MG63 (cell line): ENCODE data around the gene GSE1. TPM values are rescaled to one million over a fixed set of nuclear protein-coding genes. Genes with fewer than 3 reads are reported as not detected.

Source experiments
- DNase-seq: peaks from one replicate; pipeline ENCODE4 v3.0.0-alpha.2; 2020
- H3K27me3 ChIP-seq: fragments of 250-450 bp; sonication (Bioruptor Pico); 2 replicates; pipeline ENCODE4 v1.5.1; 2020; ENCODE audit warnings: mild to moderate bottlenecking, moderate library complexity
- H3K36me3 ChIP-seq: fragments of 250-450 bp; sonication (Bioruptor Pico); 2 replicates; pipeline ENCODE4 v1.5.1; 2020; ENCODE audit warnings: mild to moderate bottlenecking, moderate library complexity
- H3K4me3 ChIP-seq: fragments of 250-450 bp; sonication (Bioruptor Pico); 2 replicates; pipeline ENCODE4 v1.5.1; 2020; ENCODE audit warnings: mild to moderate bottlenecking, moderate library complexity
- H3K9me3 ChIP-seq: fragments of 250-450 bp; sonication (Bioruptor Pico); 2 replicates; pipeline ENCODE4 v1.5.1; 2020; ENCODE audit warnings: mild to moderate bottlenecking, moderate library complexity
- total RNA-seq: library from RNA; depleted of rRNA; stranded (reverse); fragments of >200 nt; shearing (Covaris generic); gene quantifications from 2 replicates; pipeline ENCODE4 v1.2.3, GENCODE V29; 2014; ENCODE audit warnings: low replicate concordance

GSE1 gene
- total RNA-seq, 1 experiment from 2014 or later = 19.1 TPM

DNA sequence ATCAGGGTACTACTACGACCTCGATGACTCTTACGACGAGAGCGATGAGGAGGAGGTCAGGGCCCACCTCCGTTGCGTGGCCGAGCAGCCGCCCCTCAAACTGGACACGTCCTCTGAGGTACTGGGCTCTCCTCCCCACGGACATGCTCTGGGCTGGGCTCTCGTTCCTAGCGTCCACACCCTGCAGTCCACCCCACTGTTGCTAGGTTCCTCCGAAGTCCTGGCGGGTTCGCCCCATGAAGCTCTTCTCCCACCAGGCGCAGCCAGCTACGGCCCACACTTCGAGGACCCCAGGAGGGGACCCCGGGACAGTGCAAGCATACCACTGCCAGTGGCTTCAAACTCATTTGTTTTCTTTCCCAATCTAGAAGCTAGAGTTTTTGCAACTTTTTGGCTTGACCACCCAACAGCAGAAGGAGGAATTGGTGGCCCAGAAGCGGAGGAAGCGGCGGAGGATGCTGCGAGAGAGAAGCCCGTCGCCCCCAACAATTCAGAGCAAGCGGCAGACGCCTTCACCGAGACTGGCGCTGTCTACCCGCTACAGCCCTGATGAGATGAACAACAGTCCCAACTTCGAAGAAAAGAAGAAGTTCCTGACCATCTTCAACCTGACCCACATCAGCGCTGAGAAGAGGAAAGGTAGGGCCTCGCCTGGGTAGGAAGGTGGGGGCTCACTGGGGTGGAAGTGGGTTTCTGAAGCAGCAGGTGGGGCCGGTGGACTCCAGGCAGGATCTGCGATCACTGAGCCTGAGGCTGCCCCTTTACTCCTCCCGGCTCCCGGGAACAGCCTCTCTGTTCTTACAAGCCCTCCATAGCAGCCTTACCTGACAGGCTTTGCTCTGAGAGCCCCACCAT lies 50.1 kb downstream of the GSE1 start:
- no peaks in the 10 kb centered on the region for H3K27me3 ChIP-seq
- H3K9me3 ChIP-seq = no peaks in the 10 kb centered on the region
- H3K36me3 ChIP-seq = peaks cover 27% of the 10 kb centered on the region
- DNase-seq = no peak
- H3K4me3 ChIP-seq = no peak overlapping the region

DNA sequence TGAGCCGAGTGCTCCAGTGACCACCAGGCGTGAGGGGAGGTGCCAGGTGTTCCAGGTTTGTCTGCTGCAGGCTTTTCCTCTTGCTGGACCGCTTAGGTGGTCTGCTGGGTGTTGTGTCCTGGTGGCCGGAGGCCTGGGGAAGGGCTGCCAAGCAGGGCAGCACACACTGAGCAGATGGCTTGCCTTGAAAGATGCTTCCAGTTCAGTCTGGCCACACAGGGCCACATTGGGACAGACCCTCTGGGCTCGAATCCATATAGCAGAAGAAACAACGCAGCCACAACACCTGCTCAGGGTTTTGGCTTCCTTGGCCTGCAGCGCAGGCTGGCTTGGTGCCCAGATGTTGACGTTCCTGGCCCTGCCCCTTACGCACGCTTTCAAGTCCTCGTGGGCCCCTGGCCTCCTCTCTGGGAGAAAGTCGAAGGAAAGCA lies 50.8 kb downstream of the GSE1 start:
- peaks cover 29% of the 10 kb centered on the region for H3K36me3 ChIP-seq
- H3K27me3 ChIP-seq = no peaks in the 10 kb centered on the region
- H3K9me3 ChIP-seq = no peaks in the 10 kb centered on the region
- DNase-seq = no peak
- no peak overlapping the region for H3K4me3 ChIP-seq

DNA sequence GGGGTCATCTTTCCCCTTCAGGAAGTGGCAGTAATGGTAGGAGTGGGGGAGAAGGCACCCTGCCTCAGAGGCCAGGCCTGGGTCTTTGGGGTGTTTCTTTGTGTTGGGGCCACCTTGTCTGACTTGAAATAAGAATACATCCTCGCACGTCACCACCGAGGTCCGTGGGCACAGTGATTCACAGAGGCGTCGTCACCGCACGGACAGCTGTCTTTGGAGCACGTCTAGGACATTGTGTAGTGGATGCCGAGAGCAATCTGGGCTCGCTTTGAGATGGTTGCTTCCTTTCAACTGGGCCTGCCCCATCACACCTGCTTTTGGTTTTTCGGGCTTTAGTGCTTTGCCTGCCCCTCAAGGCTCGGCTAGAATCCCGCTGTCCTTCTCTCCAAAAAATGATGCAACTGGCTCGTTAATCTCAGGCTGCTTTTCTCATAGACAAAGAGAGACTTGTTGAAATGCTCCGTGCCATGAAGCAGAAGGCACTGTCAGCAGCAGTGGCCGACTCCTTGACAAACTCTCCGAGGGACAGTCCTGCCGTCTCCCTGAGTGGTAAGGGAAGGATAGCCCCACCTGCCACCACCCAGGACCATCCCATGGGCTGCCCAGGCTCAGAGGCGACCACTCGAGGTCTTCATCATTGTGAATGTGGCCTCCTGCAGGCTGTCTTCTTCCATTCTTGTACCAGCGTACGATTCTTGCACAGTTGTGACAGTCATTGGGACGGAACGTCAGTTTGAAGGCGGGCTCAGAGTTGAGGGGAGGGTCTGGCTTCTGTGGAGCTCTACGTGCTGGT lies 51.7 kb downstream of the GSE1 start:
- Histone ChIP-seq H3K9me3 (no peaks in the 10 kb centered on the region), H3K27me3 (no peaks in the 10 kb centered on the region), H3K4me3 (no peak overlapping the region), H3K36me3 (peaks cover 27% of the 10 kb centered on the region)
- no peak for DNase-seq

DNA sequence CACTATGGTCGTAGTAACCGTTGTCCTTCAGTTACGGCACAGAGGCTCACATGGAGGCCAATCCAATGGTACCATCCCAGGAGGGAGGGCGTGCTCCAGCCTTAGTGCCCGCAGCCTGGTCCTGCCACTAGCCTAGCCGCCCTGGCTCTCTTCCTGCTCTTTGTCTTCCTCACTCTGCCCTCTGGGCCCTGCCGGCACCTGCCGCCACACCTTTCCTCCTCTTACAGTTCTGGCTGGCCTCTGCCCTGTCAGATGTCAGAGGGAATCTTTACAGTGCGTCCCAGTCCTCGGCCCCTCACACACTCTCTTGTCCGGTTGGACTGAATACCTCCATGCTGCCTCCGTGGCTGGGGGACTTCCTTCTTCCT lies 52.2 kb downstream of the GSE1 start:
- no peak for DNase-seq
- H3K27me3 ChIP-seq = no peaks in the 10 kb centered on the region
- H3K4me3 ChIP-seq = no peak overlapping the region
- peaks cover 28% of the 10 kb centered on the region for H3K36me3 ChIP-seq
- no peaks in the 10 kb centered on the region for H3K9me3 ChIP-seq

DNA sequence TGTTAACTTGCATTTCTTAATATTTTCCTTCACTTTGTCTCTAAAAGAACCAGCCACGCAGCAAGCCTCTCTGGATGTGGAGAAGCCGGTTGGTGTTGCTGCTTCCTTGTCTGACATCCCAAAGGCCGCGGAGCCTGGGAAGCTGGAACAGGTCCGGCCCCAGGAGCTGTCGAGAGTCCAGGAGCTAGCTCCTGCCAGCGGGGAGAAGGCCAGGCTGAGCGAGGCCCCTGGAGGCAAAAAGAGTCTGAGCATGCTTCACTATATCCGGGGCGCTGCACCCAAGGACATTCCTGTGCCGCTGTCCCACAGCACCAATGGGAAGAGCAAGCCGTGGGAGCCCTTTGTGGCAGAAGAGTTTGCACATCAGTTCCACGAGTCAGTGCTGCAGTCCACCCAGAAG lies 52.8 kb downstream of the GSE1 start:
- H3K27me3 ChIP-seq = no peaks in the 10 kb centered on the region
- H3K36me3 ChIP-seq = peaks cover 34% of the 10 kb centered on the region
- no peak overlapping the region for H3K4me3 ChIP-seq
- no peak for DNase-seq
- no peaks in the 10 kb centered on the region for H3K9me3 ChIP-seq

DNA sequence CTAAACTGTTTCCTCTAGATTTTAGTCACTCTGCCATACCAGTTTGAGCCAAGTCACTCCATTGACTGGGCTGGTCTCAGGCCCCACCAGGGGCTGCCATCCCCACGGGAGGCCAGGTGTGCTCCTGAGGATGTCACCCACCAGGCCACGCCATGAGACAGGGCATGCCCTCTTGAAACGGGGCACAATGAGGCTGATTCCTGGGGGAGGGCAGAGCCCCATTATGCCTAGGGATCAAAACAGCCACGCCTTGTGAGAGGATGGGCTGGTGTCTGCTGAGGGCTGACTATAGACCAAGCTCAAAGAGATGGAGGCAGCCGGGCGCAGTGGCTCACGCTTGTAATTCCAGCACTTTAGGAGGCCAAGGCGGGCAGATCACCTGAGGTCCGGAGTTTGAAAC lies 54.1 kb downstream of the GSE1 start:
- H3K27me3 ChIP-seq = no peaks in the 10 kb centered on the region
- no peak for DNase-seq
- H3K9me3 ChIP-seq = no peaks in the 10 kb centered on the region
- H3K36me3 ChIP-seq = peaks cover 41% of the 10 kb centered on the region
- no peak overlapping the region for H3K4me3 ChIP-seq

DNA sequence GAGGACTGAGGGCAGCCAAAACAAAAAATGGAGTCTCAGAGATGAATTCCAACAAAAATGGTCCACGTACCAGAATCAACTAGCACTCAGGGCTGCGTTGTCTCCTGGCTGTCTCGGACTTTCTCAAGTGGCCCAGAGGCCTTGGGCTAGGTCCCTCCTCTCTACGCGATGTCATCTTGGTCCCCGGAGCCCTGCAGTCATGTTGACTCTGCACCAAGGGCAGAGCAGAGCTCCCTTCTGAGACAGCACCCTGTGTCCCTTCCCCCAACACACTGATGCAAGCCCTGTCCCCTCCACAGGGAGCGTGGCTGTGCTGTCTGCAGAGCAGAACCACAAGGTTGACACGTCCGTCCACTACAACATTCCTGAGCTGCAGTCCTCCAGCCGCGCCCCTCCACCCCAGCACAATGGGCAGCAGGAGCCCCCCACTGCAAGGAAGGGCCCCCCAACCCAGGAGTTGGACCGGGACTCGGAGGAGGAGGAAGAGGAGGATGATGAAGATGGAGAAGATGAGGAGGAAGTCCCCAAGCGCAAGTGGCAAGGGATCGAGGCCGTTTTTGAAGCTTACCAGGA lies 54.8 kb downstream of the GSE1 start:
- peaks cover 42% of the 10 kb centered on the region for H3K36me3 ChIP-seq
- DNase-seq = no peak
- no peak overlapping the region for H3K4me3 ChIP-seq
- no peaks in the 10 kb centered on the region for H3K9me3 ChIP-seq
- no peaks in the 10 kb centered on the region for H3K27me3 ChIP-seq

DNA sequence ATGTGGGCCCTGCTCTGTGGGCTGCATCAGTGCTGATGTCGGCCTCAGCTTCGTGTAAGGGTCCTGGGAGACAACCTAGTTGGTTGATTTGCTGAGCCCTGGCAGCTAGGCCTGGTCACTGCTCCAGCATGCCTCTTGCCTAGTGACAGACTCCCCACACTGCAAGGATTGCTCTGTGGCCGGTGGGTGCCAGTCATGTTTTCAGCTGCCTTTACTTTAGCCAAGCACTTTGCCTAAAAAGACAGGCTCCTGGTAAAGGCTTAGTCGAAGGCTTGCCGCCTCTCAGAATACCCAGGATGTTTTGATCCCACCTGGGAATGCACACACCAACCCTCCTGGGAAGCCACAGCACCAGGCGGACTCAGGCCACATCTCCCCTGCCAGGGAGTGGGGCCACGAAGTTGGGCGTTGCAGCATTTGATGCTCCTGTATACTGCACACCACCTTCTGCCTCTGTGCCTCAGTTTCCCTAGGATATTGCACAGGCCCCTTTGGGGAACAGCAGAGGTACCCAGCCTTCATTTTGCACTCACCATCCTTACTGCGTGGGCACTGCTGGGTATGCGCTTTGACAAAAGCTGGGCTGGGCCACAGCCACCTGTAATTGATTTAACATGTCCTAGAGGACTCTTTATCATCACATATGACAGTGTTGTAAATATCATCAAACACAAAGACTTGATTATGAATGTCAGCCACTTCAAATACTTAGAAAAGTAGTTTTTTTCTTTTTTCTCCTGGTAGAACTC lies 55.7 kb downstream of the GSE1 start:
- peaks cover 46% of the 10 kb centered on the region for H3K36me3 ChIP-seq

DNA sequence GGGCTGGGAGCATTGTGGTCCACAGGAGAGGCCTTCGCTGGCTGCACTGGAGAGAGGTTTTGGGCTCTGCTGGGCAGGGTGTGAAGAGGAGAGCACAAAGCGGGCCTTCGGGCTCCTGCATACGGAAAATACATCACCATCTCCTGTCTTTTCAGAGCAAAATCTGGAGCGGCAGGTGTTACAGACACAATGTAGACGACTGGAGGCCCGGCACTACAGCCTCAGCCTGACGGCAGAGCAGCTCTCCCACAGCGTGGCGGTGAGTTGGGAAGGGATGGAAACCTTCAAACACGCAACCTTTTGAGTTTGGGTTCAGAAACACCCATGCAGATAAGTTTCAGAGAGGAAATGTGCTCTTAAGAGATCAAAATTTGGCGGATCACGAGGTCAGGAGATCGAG lies 57.7 kb downstream of the GSE1 start:
- Histone ChIP-seq H3K9me3 (no peaks in the 10 kb centered on the region), H3K36me3 (peaks cover 56% of the 10 kb centered on the region), H3K27me3 (no peaks in the 10 kb centered on the region), H3K4me3 (no peak overlapping the region)
- no peak for DNase-seq

More for the DNA sequence above, 55.7 kb downstream of the GSE1 start:
- no peak for DNase-seq
- H3K4me3 ChIP-seq = no peak overlapping the region
- no peaks in the 10 kb centered on the region for H3K27me3 ChIP-seq
- no peaks in the 10 kb centered on the region for H3K9me3 ChIP-seq

DNA sequence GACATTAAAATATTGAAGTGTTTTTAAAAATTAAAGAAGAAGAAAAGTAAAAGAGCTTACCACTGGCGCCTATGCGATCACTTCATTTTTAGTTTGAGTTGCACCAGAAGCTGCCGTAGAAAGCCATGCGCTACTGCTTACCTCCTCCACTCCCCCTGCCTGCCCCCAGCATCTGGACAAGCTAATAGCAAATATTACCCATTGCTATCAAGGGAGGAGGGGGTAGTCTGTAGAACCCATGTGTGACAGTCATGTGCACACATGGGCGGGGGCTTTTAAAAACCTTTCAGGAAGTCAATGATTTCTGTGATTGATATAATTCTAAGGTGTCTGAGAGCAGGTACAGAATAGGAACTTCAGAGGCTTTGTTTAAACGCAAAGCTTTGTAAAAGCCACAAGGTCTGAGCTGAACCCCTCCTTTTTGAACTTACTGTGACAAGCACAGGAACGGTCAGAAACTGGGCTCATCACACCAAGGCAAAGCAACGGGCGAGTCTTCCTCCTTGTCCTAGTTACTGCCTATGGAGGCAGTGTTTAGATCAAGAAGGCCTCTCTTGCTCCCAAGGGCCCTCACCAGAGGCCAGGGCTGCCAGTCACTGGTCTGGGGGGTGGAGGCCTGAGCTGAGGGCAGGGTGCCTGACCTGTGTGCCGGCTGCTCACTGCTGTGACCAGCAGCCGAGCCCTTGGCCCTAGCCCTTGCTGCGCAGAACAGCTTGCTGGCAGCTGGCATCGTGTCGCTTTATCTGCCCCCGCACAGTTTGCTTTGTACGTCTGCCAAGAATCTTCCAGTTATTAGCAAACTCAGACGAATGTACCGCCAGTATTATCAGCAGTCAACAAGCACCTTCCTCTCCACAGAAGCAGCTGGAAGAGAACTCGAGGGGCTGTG lies 60.7 kb downstream of the GSE1 start:
- Histone ChIP-seq H3K9me3 (no peaks in the 10 kb centered on the region), H3K4me3 (no peak overlapping the region), H3K27me3 (no peaks in the 10 kb centered on the region), H3K36me3 (peaks cover 60% of the 10 kb centered on the region)
- DNase-seq = peak; percentile 30

DNA sequence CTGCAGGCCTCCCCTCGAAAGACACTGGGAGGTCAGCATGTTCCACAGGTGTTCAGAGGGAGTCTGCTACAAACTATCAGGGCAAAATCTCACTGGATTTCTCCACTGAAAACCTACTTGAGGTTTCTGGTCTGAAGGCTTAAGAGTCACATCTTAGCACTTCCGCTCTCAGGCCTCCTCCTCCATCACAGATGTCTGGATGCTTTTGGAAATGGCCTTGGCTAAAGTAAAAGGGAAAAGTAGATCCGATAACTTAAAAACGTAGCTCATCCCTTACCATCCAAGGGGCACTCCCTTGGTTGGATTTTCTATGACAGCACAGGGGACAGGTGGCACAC lies 61.3 kb downstream of the GSE1 start:
- no peak for DNase-seq
- H3K4me3 ChIP-seq = no peak overlapping the region
- no peaks in the 10 kb centered on the region for H3K27me3 ChIP-seq
- H3K36me3 ChIP-seq = peaks cover 54% of the 10 kb centered on the region
- H3K9me3 ChIP-seq = no peaks in the 10 kb centered on the region

DNA sequence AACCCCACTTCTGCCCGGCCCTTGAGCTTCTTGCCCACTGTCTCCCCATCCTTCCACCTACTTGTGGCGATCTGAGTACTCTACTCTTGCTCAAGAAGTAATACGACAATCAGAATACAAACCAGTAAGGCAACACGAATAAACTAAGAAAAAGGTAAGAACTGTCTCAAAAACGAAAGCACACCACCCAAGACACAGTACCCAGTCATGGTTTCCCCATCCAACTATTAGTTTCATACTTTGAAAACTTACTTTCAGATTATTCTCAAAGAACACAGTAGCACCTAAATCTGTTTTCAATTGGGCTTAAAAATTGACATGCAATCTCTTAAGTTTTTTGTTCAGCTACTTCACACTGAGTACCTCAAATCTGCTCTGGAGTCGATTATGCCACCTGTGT lies 61.7 kb downstream of the GSE1 start:
- H3K9me3 ChIP-seq = no peaks in the 10 kb centered on the region
- H3K27me3 ChIP-seq = no peaks in the 10 kb centered on the region
- H3K4me3 ChIP-seq = no peak overlapping the region
- DNase-seq = no peak
- H3K36me3 ChIP-seq = peaks cover 53% of the 10 kb centered on the region

DNA sequence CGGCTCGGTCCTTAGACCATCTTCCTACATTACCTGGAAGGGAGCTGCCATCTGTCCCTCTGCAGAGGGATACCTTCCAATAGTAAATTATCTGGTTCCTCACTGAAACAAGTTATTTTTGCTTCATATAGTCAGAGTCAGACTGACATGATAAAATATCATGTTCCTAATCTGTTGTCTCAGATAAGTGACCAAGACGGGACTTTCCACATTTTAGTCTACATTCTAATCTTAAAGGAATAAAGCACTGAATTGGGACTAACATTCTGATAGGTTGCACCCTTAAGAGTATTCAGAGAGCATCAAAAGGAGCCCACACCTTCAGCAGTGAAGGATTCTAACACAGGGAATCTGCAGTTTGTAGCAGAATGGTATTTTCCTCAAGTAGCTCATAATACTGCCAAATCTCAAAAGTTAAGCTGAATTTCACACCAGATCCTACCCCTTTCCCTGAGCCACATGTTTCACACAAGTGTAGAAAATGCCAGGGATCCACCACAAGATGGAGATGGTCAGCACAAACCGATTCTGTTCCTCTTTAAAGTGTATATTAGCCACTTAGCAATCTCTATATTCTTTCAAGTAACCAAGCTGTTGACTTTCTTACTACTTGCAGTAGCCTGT lies 62.2 kb downstream of the GSE1 start:
- no peak for DNase-seq

DNA sequence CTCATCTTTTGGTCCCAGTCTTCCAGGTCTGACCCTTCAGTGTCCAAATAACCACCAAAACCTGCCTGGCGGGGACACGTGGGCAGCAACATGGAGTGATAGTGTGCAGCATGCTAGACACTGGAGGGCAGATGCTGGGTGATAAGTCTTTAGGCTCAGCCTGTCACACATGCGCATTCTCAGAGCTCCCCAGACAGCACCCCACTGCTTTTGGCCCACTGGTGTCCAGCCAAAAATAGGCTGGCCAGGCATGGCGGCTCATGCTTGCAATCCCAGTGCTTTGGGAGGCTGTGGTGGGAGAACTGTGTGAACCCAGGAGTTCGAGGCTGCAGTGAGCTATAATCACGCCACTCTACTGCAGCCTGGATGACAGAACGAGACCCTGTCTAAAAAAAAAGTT lies 63.3 kb downstream of the GSE1 start:
- no peaks in the 10 kb centered on the region for H3K27me3 ChIP-seq
- no peak overlapping the region for H3K4me3 ChIP-seq
- no peaks in the 10 kb centered on the region for H3K9me3 ChIP-seq
- DNase-seq = no peak
- H3K36me3 ChIP-seq = peaks cover 53% of the 10 kb centered on the region

More for the DNA sequence above, 62.2 kb downstream of the GSE1 start:
- H3K9me3 ChIP-seq = no peaks in the 10 kb centered on the region
- H3K36me3 ChIP-seq = peaks cover 52% of the 10 kb centered on the region
- no peak overlapping the region for H3K4me3 ChIP-seq
- no peaks in the 10 kb centered on the region for H3K27me3 ChIP-seq

DNA sequence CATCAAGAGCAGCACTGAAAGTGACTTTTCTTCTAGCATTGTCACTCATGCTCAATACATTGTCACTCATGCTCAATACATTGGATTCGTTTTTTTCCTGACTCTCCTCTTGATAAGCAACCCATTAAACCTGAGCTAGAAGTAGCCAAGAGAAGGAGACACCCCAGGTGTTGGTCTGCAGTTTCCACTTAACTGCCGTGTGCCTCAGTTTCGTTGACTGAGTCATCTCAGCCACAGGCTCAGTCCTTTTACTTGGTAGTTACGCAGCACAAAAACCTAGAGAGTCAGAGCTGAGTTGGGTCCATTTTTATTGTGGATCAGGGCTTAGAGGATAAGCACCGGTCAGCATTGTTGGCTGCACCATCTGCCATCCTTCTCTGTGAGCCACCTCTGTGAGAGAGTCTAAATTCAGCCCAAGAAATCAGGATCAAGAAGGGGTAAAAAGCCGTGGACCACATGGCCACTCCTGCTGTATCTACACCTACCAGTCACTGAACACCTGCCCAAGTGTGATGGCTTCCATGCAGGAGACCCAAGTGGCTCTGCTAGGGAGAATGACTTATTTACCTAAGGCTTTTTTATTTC lies 64.4 kb downstream of the GSE1 start:
- no peaks in the 10 kb centered on the region for H3K9me3 ChIP-seq
- no peak overlapping the region for H3K4me3 ChIP-seq
- no peak for DNase-seq
- H3K36me3 ChIP-seq = peaks cover 43% of the 10 kb centered on the region
- no peaks in the 10 kb centered on the region for H3K27me3 ChIP-seq
